Measurements from ENCODE around the gene CRHR2.

DNA sequence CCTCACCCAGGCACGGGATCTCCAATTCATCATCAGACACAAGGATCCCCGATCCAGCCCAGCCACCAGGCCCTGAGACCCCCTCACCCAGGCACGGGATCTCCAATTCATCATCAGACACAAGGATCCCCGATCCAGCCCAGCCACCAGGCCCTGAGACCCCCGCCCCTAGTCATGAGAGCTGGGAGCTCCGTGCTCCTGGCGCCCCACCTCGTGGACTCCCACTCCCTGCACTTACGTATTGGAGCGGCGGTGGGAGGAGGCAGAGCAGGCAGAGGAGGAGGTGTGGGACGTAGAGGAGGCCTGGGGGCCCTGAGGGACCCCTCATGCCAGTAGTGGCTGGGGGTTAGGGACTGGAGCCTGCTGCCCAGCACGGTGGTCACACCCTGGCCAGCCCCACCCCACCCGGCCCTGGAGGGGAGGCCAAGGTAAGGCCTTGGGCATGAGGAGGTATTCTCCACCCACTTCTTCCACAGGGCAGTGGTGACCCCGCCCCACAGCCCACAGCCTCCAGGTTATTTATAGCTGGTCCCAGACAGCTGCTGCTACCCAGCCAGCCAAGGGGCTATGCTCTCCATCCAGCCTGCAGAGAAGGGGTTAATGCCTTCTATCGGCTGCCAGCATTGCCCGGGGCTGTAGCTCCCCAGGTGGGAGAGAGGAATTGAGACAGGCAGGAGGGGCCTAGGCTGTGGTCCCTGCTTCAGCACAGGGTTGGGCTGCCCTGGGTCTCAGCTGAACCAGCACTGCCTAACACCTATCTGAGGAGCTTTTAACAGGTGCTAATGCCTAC is 17.6 kb upstream of the CRHR2 start:
- TF ChIP-seq, protein P1, sequence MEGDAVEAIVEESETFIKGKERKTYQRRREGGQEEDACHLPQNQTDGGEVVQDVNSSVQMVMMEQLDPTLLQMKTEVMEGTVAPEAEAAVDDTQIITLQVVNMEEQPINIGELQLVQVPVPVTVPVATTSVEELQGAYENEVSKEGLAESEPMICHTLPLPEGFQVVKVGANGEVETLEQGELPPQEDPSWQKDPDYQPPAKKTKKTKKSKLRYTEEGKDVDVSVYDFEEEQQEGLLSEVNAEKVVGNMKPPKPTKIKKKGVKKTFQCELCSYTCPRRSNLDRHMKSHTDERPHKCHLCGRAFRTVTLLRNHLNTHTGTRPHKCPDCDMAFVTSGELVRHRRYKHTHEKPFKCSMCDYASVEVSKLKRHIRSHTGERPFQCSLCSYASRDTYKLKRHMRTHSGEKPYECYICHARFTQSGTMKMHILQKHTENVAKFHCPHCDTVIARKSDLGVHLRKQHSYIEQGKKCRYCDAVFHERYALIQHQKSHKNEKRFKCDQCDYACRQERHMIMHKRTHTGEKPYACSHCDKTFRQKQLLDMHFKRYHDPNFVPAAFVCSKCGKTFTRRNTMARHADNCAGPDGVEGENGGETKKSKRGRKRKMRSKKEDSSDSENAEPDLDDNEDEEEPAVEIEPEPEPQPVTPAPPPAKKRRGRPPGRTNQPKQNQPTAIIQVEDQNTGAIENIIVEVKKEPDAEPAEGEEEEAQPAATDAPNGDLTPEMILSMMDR (conservative IDR thresholded peaks at IDR 0.05; ENCODE audit: low read depth, low read length) = no peak
- TF ChIP-seq EZH2 (IDR thresholded peaks at IDR 0.05; ENCODE audit: borderline replicate concordance, low read depth, low read length, poor library complexity, severe bottlenecking) = no peak

Measured in A673 (cell line).